PC-3 (cell line): ENCODE measurements around the gene RPS6KA2. TPM values are rescaled to one million over a fixed set of nuclear protein-coding genes. Genes with fewer than 3 reads are reported as not detected.

Experiments used
- ATAC-seq: fragments of 200-7000 bp; cut with Tn5 transposase; 2 replicates; pipeline ENCODE4 v1.9.1; 2020; ENCODE audit warnings: mild to moderate bottlenecking, moderate library complexity
- BruUV-seq: library from RNA; stranded (reverse); fragments of 400-500 nt; replicated peaks from 2 replicates; lab custom pipeline; 2021; lab: Mats Ljungman, UMichigan
- CTCF ChIA-PET: fragments of 300-600 bp; sonication (Branson Sonifier 250); formaldehyde crosslinking; loops from one replicate; lab custom pipeline; 2022; ENCODE audit warnings: antibody characterized with exemption; lab: Charles Lee
- POLR2A ChIA-PET: fragments of 300-600 bp; sonication (Branson Sonifier 250); formaldehyde crosslinking; loops from one replicate; lab custom pipeline; 2022; ENCODE audit warnings: antibody characterized with exemption; ENCODE audit not compliant: unreplicated experiment; lab: Charles Lee
- DNase-seq: peaks from one replicate; pipeline ENCODE4 v3.0.0-alpha.2; 2015
- H2AFZ ChIP-seq: fragments of 300-600 bp; sonication (generic); 2 replicates; pipeline ENCODE4 v1.6.0; 2016; ENCODE audit warnings: antibody characterized with exemption, low read length
- H3F3A ChIP-seq: fragments of 300-600 bp; sonication (generic); one replicate; pipeline ENCODE4 v1.6.0; 2017; ENCODE audit warnings: antibody characterized with exemption, low read length, control low read depth, mild to moderate bottlenecking; ENCODE audit not compliant: unreplicated experiment
- H3K27ac ChIP-seq: fragments of 300-600 bp; sonication (generic); 2 replicates; pipeline ENCODE4 v1.5.1; 2016; ENCODE audit warnings: mild to moderate bottlenecking, low read length
- H3K27me3 ChIP-seq: fragments of 300-600 bp; sonication (generic); 2 replicates; pipeline ENCODE4 v1.6.1; 2016; ENCODE audit warnings: low read length, mixed read lengths
- H3K36me3 ChIP-seq: fragments of 300-600 bp; sonication (generic); 2 replicates; pipeline ENCODE4 v1.6.1; 2016; ENCODE audit warnings: low read depth, mixed run types, low read length, mixed read lengths
- H3K4me1 ChIP-seq: fragments of 300-600 bp; sonication (generic); 2 replicates; pipeline ENCODE4 v1.5.1; 2016; ENCODE audit warnings: low read length; ENCODE audit not compliant: insufficient read depth
- H3K4me2 ChIP-seq: fragments of 300-600 bp; sonication (generic); 2 replicates; pipeline ENCODE4 v1.6.0; 2016; ENCODE audit warnings: low read length
- H3K4me3 ChIP-seq: fragments of 300-600 bp; sonication (generic); 2 replicates; pipeline ENCODE4 v1.5.1; 2016; ENCODE audit warnings: mild to moderate bottlenecking, low read length, mixed read lengths
- H3K79me2 ChIP-seq: fragments of 300-600 bp; sonication (generic); 2 replicates; pipeline ENCODE4 v1.6.1; 2017; ENCODE audit warnings: low read length, mixed read lengths
- H3K9ac ChIP-seq: fragments of 300-600 bp; sonication (generic); 2 replicates; pipeline ENCODE4 v1.6.0; 2016; ENCODE audit warnings: mild to moderate bottlenecking, low read length
- H3K9me2 ChIP-seq: fragments of 300-600 bp; sonication (generic); replicated peaks from 2 replicates; pipeline ENCODE4 v1.6.1; 2016; ENCODE audit warnings: mixed run types, low read length, mixed read lengths
- H3K9me3 ChIP-seq: fragments of 300-600 bp; sonication (generic); 2 replicates; pipeline ENCODE4 v1.6.1; 2016; ENCODE audit warnings: low read length, mixed read lengths
- H4K20me1 ChIP-seq: fragments of 300-600 bp; sonication (generic); 2 replicates; pipeline ENCODE4 v1.6.1; 2016; ENCODE audit warnings: low read length, mixed read lengths
- CTCF ChIP-seq: fragments of 300-600 bp; sonication (generic); conservative IDR thresholded peaks from 2 replicates; pipeline ENCODE4 v1.5.1; 2017; ENCODE audit warnings: antibody characterized with exemption, low read depth, mild to moderate bottlenecking, low read length
- EZH2 ChIP-seq: fragments of 300-600 bp; sonication (generic); IDR thresholded peaks from one replicate; pipeline ENCODE4 v1.6.1; 2017; ENCODE audit warnings: antibody characterized with exemption, mild to moderate bottlenecking, low read length; ENCODE audit not compliant: unreplicated experiment
- EZH2phosphoT487 ChIP-seq: fragments of 300-600 bp; sonication (generic); IDR thresholded peaks from 2 replicates; pipeline ENCODE4 v1.6.1; 2018; ENCODE audit warnings: mild to moderate bottlenecking, antibody characterized with exemption, low read length, borderline replicate concordance
- intact Hi-C: fragments of 100-400 bp; cut with micrococcal nuclease; formaldehyde crosslinking; loops from 2 replicates; pipeline ENCODE4 v1.9.0; 2023
- total RNA-seq: library from RNA; depleted of rRNA; stranded (reverse); fragments of >200 nt; gene quantifications from 2 replicates; pipeline ENCODE4 v1.2.3, GENCODE V29; 2014

RPS6KA2 gene
- total RNA-seq, 1 experiment from 2014 or later, result 5.1 TPM

GRCh38 chr6:166545156-166546034 is 81.7 kb downstream of the RPS6KA2 start:
- no TSS peak for BruUV-seq
- CTCF ChIA-PET, result no interaction called here

GRCh38 chr6:166544296-166544605 is 82.8 kb downstream of the RPS6KA2 start:
- Histone ChIP-seq H3F3A (no peaks in the 10 kb centered on the region), H3K27me3 (no peaks in the 10 kb centered on the region), H2AFZ (no peak overlapping the region), H3K9me2 (no peaks in the 10 kb centered on the region), H3K9ac (no peak overlapping the region), H3K27ac (no peak overlapping the region), H3K4me3 (no peak overlapping the region), H3K4me2 (no peak overlapping the region), H3K36me3 (no peaks in the 10 kb centered on the region), H4K20me1 (no peaks in the 10 kb centered on the region), H3K9me3 (no peaks in the 10 kb centered on the region), H3K4me1 (peaks cover 24% of the 10 kb centered on the region), H3K79me2 (no peaks in the 10 kb centered on the region)
- CTCF ChIA-PET, result no interaction called here
- intact Hi-C loops, result no loop called here
- ATAC-seq (no peak), DNase-seq (no peak)
- BruUV-seq, result no TSS peak
- TF ChIP-seq CTCF, result no peak
- TF ChIP-seq EZH2, result no peak
- no peak for TF ChIP-seq EZH2phosphoT487
- POLR2A ChIA-PET, result no interaction called here

More at GRCh38 chr6:166545156-166546034, 81.7 kb downstream of the RPS6KA2 start:
- no peak for ATAC-seq
- Histone ChIP-seq H4K20me1 (no peaks in the 10 kb centered on the region), H3K4me1 (peaks cover 16% of the 10 kb centered on the region), H3K27me3 (no peaks in the 10 kb centered on the region), H3K4me2 (no peak overlapping the region), H3K4me3 (no peak overlapping the region), H3K9me2 (no peaks in the 10 kb centered on the region), H3K36me3 (no peaks in the 10 kb centered on the region), H3K27ac (no peak overlapping the region), H2AFZ (no peak overlapping the region), H3K9me3 (no peaks in the 10 kb centered on the region), H3K79me2 (no peaks in the 10 kb centered on the region), H3K9ac (no peak overlapping the region), H3F3A (no peaks in the 10 kb centered on the region)
- intact Hi-C loops, result no loop called here
- POLR2A ChIA-PET, result no interaction called here
- DNase-seq, result no peak
- TF ChIP-seq EZH2phosphoT487, result no peak
- no peak for TF ChIP-seq EZH2
- TF ChIP-seq CTCF, result no peak

GRCh38 chr6:166543603-166544295 is 83.3 kb downstream of the RPS6KA2 start:
- Histone ChIP-seq H3K79me2 (no peaks in the 10 kb centered on the region), H3K27me3 (no peaks in the 10 kb centered on the region), H4K20me1 (no peaks in the 10 kb centered on the region), H3K9me2 (no peaks in the 10 kb centered on the region), H2AFZ (no peak overlapping the region), H3K9ac (no peak overlapping the region), H3K36me3 (no peaks in the 10 kb centered on the region), H3F3A (no peaks in the 10 kb centered on the region), H3K4me2 (no peak overlapping the region), H3K4me1 (peaks cover 27% of the 10 kb centered on the region), H3K27ac (no peak overlapping the region), H3K9me3 (no peaks in the 10 kb centered on the region), H3K4me3 (no peak overlapping the region)
- DNase-seq (no peak), ATAC-seq (no peak)
- no TSS peak for BruUV-seq
- intact Hi-C loops, result no loop called here
- ChIA-PET CTCF (no interaction called here), POLR2A (no interaction called here)
- no peak for TF ChIP-seq EZH2
- no peak for TF ChIP-seq EZH2phosphoT487
- no peak for TF ChIP-seq CTCF
